Skin epidermis (tissue), 12 donors: ENCODE results near the gene ADK.

Experiments
- H3K27ac ChIP-seq, 21 experiments: fragments of 200-600 bp; sonication (generic) in 11 of 21; one replicate each; pipeline ENCODE4 v1.5.0; 2020; ENCODE audit warnings: mild to moderate bottlenecking in 3 of 21, inconsistent platforms in 2 of 21, moderate library complexity in 2 of 21
- H3K4me3 ChIP-seq, 7 experiments: fragments of 200-600 bp; sonication (generic) in 2 of 7; one replicate each; pipeline ENCODE4 v1.5.0; 2020; ENCODE audit warnings: inconsistent platforms in 2 of 7, mild to moderate bottlenecking in 2 of 7, moderate library complexity in 1 of 7

The ADK gene

DNA sequence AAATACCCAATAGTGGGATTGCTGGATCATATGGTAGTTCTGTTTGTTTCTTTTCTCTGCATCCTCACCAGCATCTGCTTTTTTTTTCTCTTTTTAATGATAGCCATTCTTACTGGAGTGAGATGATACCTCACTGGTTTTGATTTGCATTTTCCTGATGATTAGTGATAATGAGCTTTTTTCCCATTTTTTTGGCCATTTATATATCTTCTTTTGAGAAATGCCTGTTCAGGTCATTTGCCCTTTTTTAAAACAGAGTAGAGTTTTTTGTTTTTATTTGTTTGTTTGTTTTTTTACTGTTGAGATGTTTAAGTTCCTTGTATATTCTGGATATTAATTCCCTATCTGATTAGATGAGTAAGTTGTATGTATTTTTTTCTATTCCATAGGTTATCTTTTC is 469.6 kb downstream of the ADK start:
- Histone ChIP-seq H3K4me3 (no peak overlapping the region), H3K27ac (no peak overlapping the region)

DNA sequence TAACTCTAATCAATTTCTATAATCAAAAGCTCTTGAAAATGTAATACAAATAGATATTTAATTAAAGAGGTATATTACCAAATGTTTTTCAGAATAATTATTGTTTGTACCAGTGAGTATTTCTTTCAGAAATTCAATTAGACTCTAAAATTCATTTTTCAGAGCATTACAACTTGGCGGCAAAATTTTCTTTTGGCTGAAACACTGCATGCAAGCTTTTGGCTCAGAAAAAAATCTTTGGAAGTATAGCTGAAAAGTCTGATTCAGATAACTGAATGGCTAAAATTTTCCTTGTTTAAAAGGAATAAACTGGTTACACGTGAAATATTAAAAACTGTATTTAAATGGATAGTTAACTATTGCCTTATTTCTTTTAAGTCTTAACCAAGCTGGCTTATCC is 472.8 kb downstream of the ADK start:
- H3K4me3 ChIP-seq = no peak overlapping the region

DNA sequence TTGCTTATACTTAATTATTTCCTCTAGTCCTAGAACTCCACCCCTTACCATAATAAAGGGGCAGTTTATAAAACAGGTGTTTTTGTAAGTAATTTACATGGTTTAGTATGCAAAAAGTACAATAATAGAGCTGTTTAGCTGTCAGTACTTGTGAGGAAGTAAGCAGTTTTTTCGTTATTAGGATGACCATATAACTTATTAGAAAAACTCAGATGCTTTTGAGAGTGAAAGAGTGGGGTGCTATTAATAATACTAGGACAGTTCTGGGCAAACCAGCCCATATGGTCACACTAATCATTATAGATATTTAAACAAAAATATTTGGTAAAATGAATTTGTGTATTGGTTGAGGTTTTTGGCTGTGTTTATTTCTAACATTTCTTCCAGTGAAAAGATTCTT is 473.5 kb downstream of the ADK start:
- Histone ChIP-seq H3K27ac (no peak overlapping the region), H3K4me3 (no peak overlapping the region)

More for the DNA sequence above, 472.8 kb downstream of the ADK start:
- H3K27ac ChIP-seq = no peak overlapping the region

- Histone ChIP-seq H3K27ac (no peak overlapping the region), H3K4me3 (no peak overlapping the region)
Observed at GRCh38 chr10:74628136-74628535, 477.1 kb downstream of the ADK start.

- no peak overlapping the region for H3K4me3 ChIP-seq
- H3K27ac ChIP-seq = no peak overlapping the region
Observed at GRCh38 chr10:74634995-74635536, 484.0 kb downstream of the ADK start.

GRCh38 chr10:74635655-74636054 is 484.6 kb downstream of the ADK start:
- Histone ChIP-seq H3K4me3 (no peak overlapping the region), H3K27ac (no peak overlapping the region)

- H3K4me3 ChIP-seq = no peak overlapping the region
- no peak overlapping the region for H3K27ac ChIP-seq
Observed at GRCh38 chr10:74637685-74638084, 486.7 kb downstream of the ADK start.

DNA sequence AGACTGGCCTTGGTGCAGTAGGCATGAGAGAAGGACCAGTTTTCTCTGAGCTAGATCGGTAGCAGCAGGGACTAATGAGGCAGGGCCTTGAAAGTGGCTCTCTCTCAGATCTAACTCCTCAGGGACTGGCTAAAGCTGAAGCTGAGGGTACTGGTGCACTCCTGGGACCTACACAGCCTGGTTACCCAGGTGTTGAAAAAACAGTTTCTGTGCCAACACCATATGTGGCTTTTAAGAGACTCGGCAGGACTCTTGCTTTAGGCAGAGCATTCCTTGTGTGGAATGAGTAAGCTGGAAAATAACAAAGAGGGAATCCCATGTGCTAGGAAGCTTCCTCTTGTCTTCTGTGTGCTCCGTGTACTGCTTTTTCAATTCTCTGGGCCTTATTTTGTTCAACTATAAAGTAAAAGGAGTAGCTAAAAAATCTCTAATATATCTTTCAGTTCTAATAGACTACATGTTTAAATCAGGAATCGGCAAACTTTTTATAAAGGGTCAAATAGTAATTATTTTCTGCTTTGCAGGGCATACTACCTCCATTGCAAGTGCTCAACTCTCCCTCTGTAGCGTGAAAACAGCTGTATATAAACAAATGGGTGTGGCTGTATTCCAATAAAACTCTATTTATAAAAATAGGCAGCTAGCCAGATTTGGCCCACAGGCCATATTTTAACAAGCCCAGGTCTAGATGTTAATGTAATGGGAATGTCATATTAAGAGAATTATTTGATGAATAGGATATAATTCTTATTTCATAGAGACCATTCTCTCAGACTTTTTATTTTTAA is 489.3 kb downstream of the ADK start:
- H3K4me3 ChIP-seq = no peak overlapping the region
- H3K27ac ChIP-seq = no peak overlapping the region

- H3K4me3 ChIP-seq = no peak overlapping the region
Observed at GRCh38 chr10:74641659-74642058, 490.6 kb downstream of the ADK start.

GRCh38 chr10:74642901-74643595 is 492.0 kb downstream of the ADK start:
- Histone ChIP-seq H3K4me3 (no peak overlapping the region), H3K27ac (no peak overlapping the region)

More at GRCh38 chr10:74641659-74642058, 490.6 kb downstream of the ADK start:
- no peak overlapping the region for H3K27ac ChIP-seq

- Histone ChIP-seq H3K27ac (no peak overlapping the region), H3K4me3 (no peak overlapping the region)
Observed at GRCh38 chr10:74643596-74643975, 492.6 kb downstream of the ADK start.

DNA sequence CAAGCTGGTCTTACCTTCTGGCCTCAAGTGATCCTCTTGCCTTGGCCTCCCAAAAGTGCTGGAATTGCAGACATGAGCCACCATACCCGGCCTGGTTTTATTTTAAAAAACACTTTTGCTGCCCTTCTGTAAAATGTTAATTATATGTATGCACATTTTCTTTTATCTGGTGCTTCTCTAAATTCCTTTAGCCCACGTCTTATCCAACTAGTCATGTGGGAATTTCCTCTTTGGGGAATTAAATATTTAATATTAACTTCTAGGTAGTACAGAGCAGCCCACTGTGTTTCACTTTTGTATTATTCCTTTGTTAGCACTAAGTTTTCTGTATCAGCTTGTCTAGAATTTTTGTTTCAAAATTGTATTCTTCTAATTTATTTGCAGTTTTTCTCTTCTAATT is 493.7 kb downstream of the ADK start:
- no peak overlapping the region for H3K4me3 ChIP-seq
- H3K27ac ChIP-seq = no peak overlapping the region

DNA sequence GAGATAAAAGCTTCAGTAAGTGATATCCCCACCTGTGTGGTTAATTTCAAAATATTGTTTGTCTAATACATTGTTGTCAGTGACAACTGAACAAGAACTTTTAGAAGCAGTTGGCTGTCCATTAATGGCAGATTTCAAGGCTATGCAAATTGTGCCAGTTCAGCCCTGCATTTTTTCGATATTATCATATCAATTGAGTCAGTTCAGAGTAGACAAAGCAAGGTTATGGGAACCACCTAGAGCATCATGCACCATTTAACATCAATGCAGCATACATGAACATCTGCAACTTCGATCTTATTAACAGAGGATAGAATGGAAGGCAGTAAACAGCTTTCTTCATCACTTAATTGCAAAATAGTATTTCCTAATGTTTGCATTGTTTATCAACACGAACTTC is 494.7 kb downstream of the ADK start:
- H3K27ac ChIP-seq = no peak overlapping the region
- no peak overlapping the region for H3K4me3 ChIP-seq

DNA sequence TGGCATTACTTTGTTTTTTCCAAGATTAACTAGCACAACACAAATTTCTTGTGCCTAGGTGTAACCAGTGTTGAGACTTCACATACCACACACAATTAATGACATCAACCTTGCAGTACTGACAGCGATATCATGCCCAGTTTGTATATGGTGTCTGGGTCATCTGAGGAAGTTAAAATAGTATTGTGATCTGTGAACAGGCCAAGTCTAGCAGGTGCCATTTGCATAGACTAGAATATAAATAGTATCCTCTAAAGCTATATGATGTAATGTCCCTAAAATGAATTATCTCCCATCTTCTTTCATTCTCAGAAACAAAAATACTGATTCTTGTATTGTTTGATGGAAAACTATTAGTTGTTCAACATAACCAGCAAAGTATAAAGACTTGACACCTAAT is 499.6 kb downstream of the ADK start:
- Histone ChIP-seq H3K4me3 (no peak overlapping the region), H3K27ac (no peak overlapping the region)

DNA sequence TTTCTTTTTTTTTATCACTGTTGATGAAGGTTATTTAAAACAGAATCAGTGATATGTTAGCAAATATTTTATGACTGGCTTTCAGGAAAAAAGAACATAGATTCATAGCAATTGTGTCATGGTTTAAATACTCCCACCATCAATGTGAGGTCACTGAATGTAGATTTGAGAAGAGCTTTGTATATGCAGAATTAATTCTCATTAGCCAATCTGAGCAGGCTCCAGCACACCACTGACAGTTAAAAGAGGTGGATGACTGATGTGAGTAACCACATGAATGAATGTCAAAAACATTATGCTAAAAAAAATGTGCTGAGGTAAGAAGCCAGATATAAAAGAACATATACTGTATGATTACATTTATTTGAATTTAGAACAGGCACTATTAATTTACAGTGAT is 500.5 kb downstream of the ADK start:
- no peak overlapping the region for H3K4me3 ChIP-seq
- no peak overlapping the region for H3K27ac ChIP-seq

GRCh38 chr10:74652664-74653063 is 501.6 kb downstream of the ADK start:
- no peak overlapping the region for H3K27ac ChIP-seq
- H3K4me3 ChIP-seq = no peak overlapping the region

DNA sequence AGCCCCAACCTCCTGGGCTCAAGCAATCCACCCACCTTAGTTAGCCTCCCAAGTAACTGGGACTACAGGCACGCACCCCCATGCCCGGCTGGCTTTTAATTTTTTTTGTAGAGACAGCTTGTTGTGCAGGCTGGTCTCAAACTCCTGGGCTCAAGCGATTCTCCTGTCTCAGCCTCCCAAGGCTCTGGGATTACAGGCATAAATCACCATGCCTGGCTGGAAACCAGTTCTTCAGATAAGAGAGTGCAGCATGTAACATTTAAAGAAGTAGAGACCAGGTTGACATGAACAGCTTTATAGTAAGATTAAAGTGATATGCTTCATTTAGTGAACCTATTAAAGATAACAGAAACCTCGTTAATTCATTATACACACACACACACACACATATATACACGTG is 507.5 kb downstream of the ADK start:
- no peak overlapping the region for H3K27ac ChIP-seq
- no peak overlapping the region for H3K4me3 ChIP-seq

DNA sequence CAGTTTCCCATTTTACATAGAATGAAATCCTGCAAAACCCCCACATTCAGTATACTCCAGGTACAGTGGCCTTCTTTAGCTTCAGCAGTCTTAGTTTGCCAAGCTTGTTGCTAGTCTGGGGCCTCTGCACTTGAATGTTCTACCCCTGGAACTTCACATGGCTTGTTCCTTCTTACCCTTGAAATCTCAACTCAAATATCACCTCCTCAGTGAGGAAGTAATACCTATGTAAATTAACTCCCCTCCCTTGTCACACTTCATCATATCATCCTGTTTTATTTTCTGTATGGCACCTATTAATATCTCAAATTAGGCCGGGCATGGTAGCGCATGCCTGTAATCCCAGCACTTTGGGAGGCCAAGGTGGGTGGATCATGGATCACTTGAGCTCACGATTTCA is 511.6 kb downstream of the ADK start:
- no peak overlapping the region for H3K4me3 ChIP-seq
- no peak overlapping the region for H3K27ac ChIP-seq

- H3K4me3 ChIP-seq = no peak overlapping the region
- H3K27ac ChIP-seq = no peak overlapping the region
Observed at GRCh38 chr10:74669210-74669609, 518.2 kb downstream of the ADK start.

DNA sequence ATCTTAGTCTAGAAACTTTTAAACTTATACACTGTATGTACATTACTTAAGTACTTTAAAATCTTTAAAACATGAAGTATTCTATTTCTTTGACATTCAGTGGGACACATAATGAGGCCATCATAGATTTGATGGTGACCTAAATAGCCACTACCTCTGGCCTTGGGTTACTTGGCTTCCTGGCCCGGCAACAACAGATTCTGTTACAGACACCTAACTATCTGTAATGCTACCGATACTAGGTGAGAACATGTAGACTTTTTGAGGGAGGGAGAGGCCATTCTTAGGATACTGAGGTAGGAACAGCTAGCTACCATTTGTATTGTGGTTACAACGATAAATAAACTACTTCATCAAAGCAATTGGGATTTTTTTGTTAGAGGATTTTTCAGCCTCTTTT is 520.7 kb downstream of the ADK start:
- H3K4me3 ChIP-seq = no peak overlapping the region
- H3K27ac ChIP-seq = no peak overlapping the region

- Histone ChIP-seq H3K4me3 (no peak overlapping the region), H3K27ac (no peak overlapping the region)
Observed at GRCh38 chr10:74672430-74673165, 521.6 kb downstream of the ADK start.
